Loucy (cell line): Measurements from ENCODE around the gene SH3RF2.

Experiments used
- H2AFZ ChIP-seq: fragments of 200-600 bp; sonication (generic); 2 replicates; pipeline ENCODE4 v1.6.0; 2016; ENCODE audit warnings: antibody characterized with exemption, mild to moderate bottlenecking, low read length, moderate library complexity
- H3F3A ChIP-seq: fragments of 200-600 bp; 2 replicates; pipeline ENCODE4 v1.6.0; 2016; ENCODE audit warnings: antibody characterized with exemption, low read depth, mild to moderate bottlenecking
- H3K27me3 ChIP-seq: fragments of 200-600 bp; sonication (generic); 2 replicates; pipeline ENCODE4 v1.6.1; 2014; ENCODE audit warnings: low read length, mild to moderate bottlenecking; ENCODE audit not compliant: insufficient read depth, poor library complexity, severe bottlenecking
- H3K36me3 ChIP-seq: fragments of 200-600 bp; sonication (generic); 2 replicates; pipeline ENCODE4 v1.6.1; 2016; ENCODE audit warnings: low read length; ENCODE audit not compliant: insufficient read depth
- H3K4me1 ChIP-seq: fragments of 200-600 bp; sonication (generic); 2 replicates; pipeline ENCODE4 v1.5.1; 2014; ENCODE audit warnings: low read length, mild to moderate bottlenecking; ENCODE audit not compliant: insufficient read depth, poor library complexity, severe bottlenecking
- H3K4me2 ChIP-seq: fragments of 200-600 bp; sonication (generic); 2 replicates; pipeline ENCODE4 v1.6.0; 2014; ENCODE audit warnings: antibody characterized with exemption, low read length, low read depth, mild to moderate bottlenecking; ENCODE audit not compliant: poor library complexity, severe bottlenecking
- H3K4me3 ChIP-seq: fragments of 200-600 bp; sonication (generic); 2 replicates; pipeline ENCODE4 v1.5.1; 2014; ENCODE audit warnings: low read length, mild to moderate bottlenecking, mixed read lengths; ENCODE audit not compliant: poor library complexity, severe bottlenecking
- H3K79me2 ChIP-seq: fragments of 200-600 bp; sonication (generic); 2 replicates; pipeline ENCODE4 v1.6.1; 2014; ENCODE audit warnings: low read length; ENCODE audit not compliant: insufficient read depth
- H3K9ac ChIP-seq: fragments of 200-600 bp; sonication (generic); 2 replicates; pipeline ENCODE4 v1.6.0; 2014; ENCODE audit warnings: mild to moderate bottlenecking, low read depth, low read length, moderate library complexity; ENCODE audit not compliant: poor library complexity, severe bottlenecking
- H3K9me2 ChIP-seq: fragments of 200-600 bp; sonication (generic); replicated peaks from 2 replicates; pipeline ENCODE4 v1.6.1; 2016; ENCODE audit warnings: low read depth, low read length, mixed read lengths
- H3K9me3 ChIP-seq: fragments of 200-600 bp; sonication (generic); 2 replicates; pipeline ENCODE4 v1.6.1; 2014; ENCODE audit warnings: mild to moderate bottlenecking, antibody characterized with exemption, low read length, low read depth; ENCODE audit not compliant: insufficient read depth
- H4K20me1 ChIP-seq: fragments of 200-600 bp; sonication (generic); 2 replicates; pipeline ENCODE4 v1.6.0; 2014; ENCODE audit warnings: antibody characterized with exemption, low read length, mild to moderate bottlenecking; ENCODE audit not compliant: insufficient read depth, poor library complexity, severe bottlenecking
- CTCF ChIP-seq: fragments of 200-600 bp; sonication (generic); conservative IDR thresholded peaks from 2 replicates; pipeline ENCODE4 v1.5.1; 2014; ENCODE audit warnings: mild to moderate bottlenecking, antibody characterized with exemption, low read length
- EZH2phosphoT487 ChIP-seq: fragments of 200-600 bp; IDR thresholded peaks from 2 replicates; pipeline ENCODE4 v1.6.1; 2018; ENCODE audit warnings: antibody characterized with exemption, mild to moderate bottlenecking, moderate library complexity, borderline replicate concordance

The SH3RF2 gene

GRCh38 chr5:146076028-146076427 lies 139.7 kb downstream of the SH3RF2 start:
- H3K9me2 ChIP-seq, result no peaks in the 10 kb centered on the region
- no peak overlapping the region for H3K4me3 ChIP-seq
- TF ChIP-seq CTCF (no peak), EZH2phosphoT487 (no peak)
- H3K79me2 ChIP-seq, result no peaks in the 10 kb centered on the region
- H3K4me2 ChIP-seq, result no peak overlapping the region
- H3K4me1 ChIP-seq, result peaks cover 9% of the 10 kb centered on the region
- no peaks in the 10 kb centered on the region for H3K36me3 ChIP-seq
- H4K20me1 ChIP-seq, result no peaks in the 10 kb centered on the region
- no peaks in the 10 kb centered on the region for H3K9me3 ChIP-seq
- H2AFZ ChIP-seq, result no peak overlapping the region
- H3K27me3 ChIP-seq, result no peaks in the 10 kb centered on the region
- H3K9ac ChIP-seq, result no peak overlapping the region
- no peaks in the 10 kb centered on the region for H3F3A ChIP-seq

GRCh38 chr5:146076455-146076854 lies 140.1 kb downstream of the SH3RF2 start:
- Histone ChIP-seq H3K9me3 (no peaks in the 10 kb centered on the region), H3K4me2 (no peak overlapping the region), H3K9ac (no peak overlapping the region), H3K79me2 (no peaks in the 10 kb centered on the region), H3F3A (no peaks in the 10 kb centered on the region), H4K20me1 (no peaks in the 10 kb centered on the region), H3K36me3 (no peaks in the 10 kb centered on the region), H3K4me3 (no peak overlapping the region), H2AFZ (peak overlapping the region; percentile 14; the same call in 1 of the 2 replicates), H3K9me2 (no peaks in the 10 kb centered on the region), H3K4me1 (peaks cover 9% of the 10 kb centered on the region), H3K27me3 (no peaks in the 10 kb centered on the region)
- TF ChIP-seq EZH2phosphoT487, result no peak

GRCh38 chr5:146078566-146078965 lies 142.2 kb downstream of the SH3RF2 start:
- no peak overlapping the region for H3K4me3 ChIP-seq
- H2AFZ ChIP-seq, result no peak overlapping the region
- no peaks in the 10 kb centered on the region for H3F3A ChIP-seq
- H3K9me2 ChIP-seq, result no peaks in the 10 kb centered on the region
- peaks cover 9% of the 10 kb centered on the region for H3K4me1 ChIP-seq
- no peaks in the 10 kb centered on the region for H3K27me3 ChIP-seq
- H4K20me1 ChIP-seq, result no peaks in the 10 kb centered on the region
- H3K9ac ChIP-seq, result no peak overlapping the region
- H3K36me3 ChIP-seq, result no peaks in the 10 kb centered on the region
- no peak overlapping the region for H3K4me2 ChIP-seq
- H3K79me2 ChIP-seq, result no peaks in the 10 kb centered on the region
- no peak for TF ChIP-seq CTCF
- no peak for TF ChIP-seq EZH2phosphoT487
- no peaks in the 10 kb centered on the region for H3K9me3 ChIP-seq

- no peaks in the 10 kb centered on the region for H3F3A ChIP-seq
- no peaks in the 10 kb centered on the region for H3K27me3 ChIP-seq
- no peaks in the 10 kb centered on the region for H3K79me2 ChIP-seq
- H3K4me1 ChIP-seq, result peaks cover 9% of the 10 kb centered on the region
- H3K9me3 ChIP-seq, result no peaks in the 10 kb centered on the region
- TF ChIP-seq CTCF, result no peak
- no peak for TF ChIP-seq EZH2phosphoT487
- H3K4me2 ChIP-seq, result peak overlapping the region; percentile 4
- no peak overlapping the region for H2AFZ ChIP-seq
- H3K9ac ChIP-seq, result no peak overlapping the region
- no peaks in the 10 kb centered on the region for H3K36me3 ChIP-seq
- H4K20me1 ChIP-seq, result no peaks in the 10 kb centered on the region
- H3K9me2 ChIP-seq, result no peaks in the 10 kb centered on the region
- no peak overlapping the region for H3K4me3 ChIP-seq
Measured at GRCh38 chr5:146079695-146080373, 143.5 kb downstream of the SH3RF2 start.
